Stimulated activated CD4-positive, alpha-beta T cell treated with anti-CD3 and anti-CD28 coated beads, Interleukin-1b, Interleukin-23, amount 100 ng/mL, for 48 hours (primary cell): ENCODE results near the gene OR2A1.
"Not testable (repeated sequence)": the region's sequence is repeated elsewhere in the genome, so short reads cannot be mapped to it uniquely, and the experiment has no call there.

Experiments
- DNase-seq: peaks from one replicate; pipeline ENCODE4 v3.0.0-alpha.2; 2020

OR2A1 gene

GRCh38 chr7:144330044-144330443 lies 17.8 kb downstream of the OR2A1 start:
- DNase-seq = not testable (repeated sequence)

- DNase-seq = not testable (repeated sequence)
These were observed 19.2 kb downstream of the OR2A1 start for GRCh38 chr7:144331221-144331995.

GRCh38 chr7:144331996-144332288 lies 19.7 kb downstream of the OR2A1 start:
- not testable (repeated sequence) for DNase-seq

- DNase-seq = not testable (repeated sequence)
These were observed 36.4 kb downstream of the OR2A1 start for GRCh38 chr7:144348625-144349024.

- not testable (repeated sequence) for DNase-seq
These were observed 39.4 kb downstream of the OR2A1 start for GRCh38 chr7:144351667-144352066.

GRCh38 chr7:144355176-144355822 lies 43.1 kb downstream of the OR2A1 start, which contains the start of gene ARHGEF5:
TSS of gene ARHGEF5 (plus strand) at chr7:144355402. CDS start at chr7:144362670, 7,268 bp downstream.
- DNase-seq = not testable (repeated sequence)

GRCh38 chr7:144356185-144356584 lies 44.0 kb downstream of the OR2A1 start:
- DNase-seq = not testable (repeated sequence)

- not testable (repeated sequence) for DNase-seq
These were observed 44.6 kb downstream of the OR2A1 start for GRCh38 chr7:144356860-144357259.

GRCh38 chr7:144362061-144362460 lies 49.8 kb downstream of the OR2A1 start:
- not testable (repeated sequence) for DNase-seq

GRCh38 chr7:144365523-144365922 lies 53.3 kb downstream of the OR2A1 start:
- DNase-seq = not testable (repeated sequence)

GRCh38 chr7:144367250-144367649 lies 55.0 kb downstream of the OR2A1 start:
- not testable (repeated sequence) for DNase-seq

- DNase-seq = not testable (repeated sequence)
These were observed 57.0 kb downstream of the OR2A1 start for GRCh38 chr7:144369221-144369620.
